HEK293 (cell line): Measurements from ENCODE around the gene HMGN4.

Experiments used
- GLI4 ChIP-seq: fragments of 450-650 bp; formaldehyde crosslinking; IDR thresholded peaks from 2 replicates; pipeline ENCODE4 v1.5.1; 2016; ENCODE audit warnings: missing biosample characterization, missing genetic modification characterization
- GLIS1 ChIP-seq: fragments of 450-650 bp; formaldehyde crosslinking; IDR thresholded peaks from 2 replicates; pipeline ENCODE4 v1.5.1; 2016; ENCODE audit warnings: missing biosample characterization, missing genetic modification characterization
- KLF7 ChIP-seq: fragments of 450-650 bp; formaldehyde crosslinking; IDR thresholded peaks from 2 replicates; pipeline ENCODE4 v1.5.1; 2016; ENCODE audit warnings: missing biosample characterization, missing genetic modification characterization, borderline replicate concordance
- MYNN ChIP-seq: fragments of 450-650 bp; formaldehyde crosslinking; IDR thresholded peaks from 2 replicates; pipeline ENCODE4 v1.5.1; 2016; ENCODE audit warnings: missing biosample characterization, missing genetic modification characterization, borderline replicate concordance
- REPIN1 ChIP-seq: fragments of 450-650 bp; formaldehyde crosslinking; IDR thresholded peaks from 2 replicates; pipeline ENCODE4 v1.5.1; 2017; ENCODE audit warnings: missing biosample characterization, missing genetic modification characterization, low read depth
- SP2 ChIP-seq: fragments of 450-650 bp; formaldehyde crosslinking; IDR thresholded peaks from 2 replicates; pipeline ENCODE4 v1.5.1; 2016; ENCODE audit warnings: missing biosample characterization, missing genetic modification characterization
- ZBTB26 ChIP-seq: fragments of 450-650 bp; formaldehyde crosslinking; optimal IDR thresholded peaks from 2 replicates; pipeline ENCODE3; 2016; ENCODE audit warnings: missing biosample characterization, mild to moderate bottlenecking, missing genetic modification characterization
- ZBTB49 ChIP-seq: fragments of 450-650 bp; formaldehyde crosslinking; IDR thresholded peaks from 2 replicates; pipeline ENCODE4 v1.5.1; 2016; ENCODE audit warnings: missing biosample characterization, missing genetic modification characterization, low read depth
- ZFP3 ChIP-seq: fragments of 450-650 bp; formaldehyde crosslinking; IDR thresholded peaks from 2 replicates; pipeline ENCODE4 v1.5.1; 2016; ENCODE audit warnings: low read depth, missing biosample characterization, missing genetic modification characterization
- ZFP37 ChIP-seq: fragments of 450-650 bp; formaldehyde crosslinking; IDR thresholded peaks from 2 replicates; pipeline ENCODE4 v1.5.1; 2016; ENCODE audit warnings: missing biosample characterization, missing genetic modification characterization
- ZNF121 ChIP-seq: fragments of 450-650 bp; formaldehyde crosslinking; IDR thresholded peaks from 2 replicates; pipeline ENCODE4 v1.5.1; 2016; ENCODE audit warnings: missing biosample characterization, missing genetic modification characterization
- ZNF133 ChIP-seq: fragments of 450-650 bp; formaldehyde crosslinking; IDR thresholded peaks from 2 replicates; pipeline ENCODE4 v1.5.1; 2016; ENCODE audit warnings: missing biosample characterization, missing genetic modification characterization
- ZNF155 ChIP-seq: fragments of 450-650 bp; formaldehyde crosslinking; IDR thresholded peaks from 2 replicates; pipeline ENCODE4 v1.5.1; 2016; ENCODE audit warnings: missing biosample characterization, missing genetic modification characterization
- ZNF157 ChIP-seq: fragments of 450-650 bp; formaldehyde crosslinking; IDR thresholded peaks from 2 replicates; pipeline ENCODE4 v1.5.1; 2016; ENCODE audit warnings: missing biosample characterization, missing genetic modification characterization
- ZNF184 ChIP-seq: fragments of 450-650 bp; IDR thresholded peaks from 2 replicates; pipeline ENCODE4 v1.5.1; 2018; ENCODE audit warnings: missing biosample characterization, mild to moderate bottlenecking, missing genetic modification characterization
- ZNF280C ChIP-seq: fragments of 450-650 bp; formaldehyde crosslinking; IDR thresholded peaks from 2 replicates; pipeline ENCODE4 v1.5.1; 2016; ENCODE audit warnings: missing biosample characterization, missing genetic modification characterization
- ZNF280D ChIP-seq: fragments of 450-650 bp; formaldehyde crosslinking; IDR thresholded peaks from 2 replicates; pipeline ENCODE4 v1.5.1; 2016; ENCODE audit warnings: missing biosample characterization, missing genetic modification characterization
- ZNF311 ChIP-seq: fragments of 450-650 bp; formaldehyde crosslinking; IDR thresholded peaks from 2 replicates; pipeline ENCODE4 v1.5.1; 2017; ENCODE audit warnings: missing biosample characterization, missing genetic modification characterization, borderline replicate concordance
- ZNF404 ChIP-seq: fragments of 450-650 bp; formaldehyde crosslinking; IDR thresholded peaks from 2 replicates; pipeline ENCODE4 v1.5.1; 2017; ENCODE audit warnings: missing biosample characterization, missing genetic modification characterization
- ZNF513 ChIP-seq: fragments of 450-650 bp; IDR thresholded peaks from 2 replicates; pipeline ENCODE4 v1.5.1; 2018; ENCODE audit warnings: missing biosample characterization, missing genetic modification characterization
- ZNF544 ChIP-seq: fragments of 450-650 bp; formaldehyde crosslinking; IDR thresholded peaks from 2 replicates; pipeline ENCODE4 v1.5.0; 2017; ENCODE audit warnings: missing biosample characterization, missing genetic modification characterization
- ZNF621 ChIP-seq: fragments of 450-650 bp; formaldehyde crosslinking; IDR thresholded peaks from 2 replicates; pipeline ENCODE4 v1.5.1; 2017; ENCODE audit warnings: missing biosample characterization, missing genetic modification characterization
- ZNF624 ChIP-seq: fragments of 450-650 bp; formaldehyde crosslinking; IDR thresholded peaks from 2 replicates; pipeline ENCODE4 v1.5.1; 2017; ENCODE audit warnings: missing biosample characterization, missing genetic modification characterization
- ZNF76 ChIP-seq: fragments of 450-650 bp; formaldehyde crosslinking; IDR thresholded peaks from 2 replicates; pipeline ENCODE4; 2016; ENCODE audit warnings: low read depth, missing biosample characterization, missing genetic modification characterization, borderline replicate concordance
- ZNF785 ChIP-seq: fragments of 450-650 bp; formaldehyde crosslinking; IDR thresholded peaks from 2 replicates; pipeline ENCODE4 v1.5.1; 2016; ENCODE audit warnings: missing biosample characterization, missing genetic modification characterization
- ZSCAN16 ChIP-seq: fragments of 450-650 bp; formaldehyde crosslinking; IDR thresholded peaks from 2 replicates; pipeline ENCODE4 v1.5.1; 2016; ENCODE audit warnings: missing biosample characterization, missing genetic modification characterization
- ZSCAN18 ChIP-seq: fragments of 450-650 bp; formaldehyde crosslinking; IDR thresholded peaks from 2 replicates; pipeline ENCODE4 v1.5.1; 2016; ENCODE audit warnings: missing biosample characterization, missing genetic modification characterization
- ZXDB ChIP-seq: fragments of 450-650 bp; formaldehyde crosslinking; IDR thresholded peaks from 2 replicates; pipeline ENCODE4 v1.5.1; 2016; ENCODE audit warnings: missing biosample characterization, missing genetic modification characterization

Gene HMGN4

GRCh38 chr6:26553635-26554446 lies 15.7 kb downstream of the HMGN4 start (continued):
- TF ChIP-seq ZFP3 (tag by site-specific recombination), result no peak
- TF ChIP-seq ZNF280C (tag by site-specific recombination), result no peak
- TF ChIP-seq ZBTB49 (tag by site-specific recombination), result no peak
- no peak for TF ChIP-seq ZNF121
- no peak for TF ChIP-seq ZXDB (tag by site-specific recombination)
- no peak for TF ChIP-seq ZNF76 (tag by site-specific recombination)
- TF ChIP-seq KLF7 (tag by site-specific recombination), result no peak
- TF ChIP-seq ZFP37 (tag by site-specific recombination), result peak; percentile 72; the same call in 1 of the 2 replicates
- no peak for TF ChIP-seq ZNF280D (tag by site-specific recombination)
- no peak for TF ChIP-seq ZNF155
- no peak for TF ChIP-seq ZNF133
- no peak for TF ChIP-seq MYNN (tag by site-specific recombination)
- TF ChIP-seq SP2 (tag by site-specific recombination), result no peak
- TF ChIP-seq ZNF513 (tag by site-specific recombination), result no peak
- no peak for TF ChIP-seq ZNF157 (tag by site-specific recombination)
- no peak for TF ChIP-seq ZSCAN16 (tag by site-specific recombination)
- TF ChIP-seq REPIN1 (tag by site-specific recombination), result peak; percentile 59; the same call in 1 of the 2 replicates
- TF ChIP-seq ZNF785 (tag by site-specific recombination), result no peak
- TF ChIP-seq ZSCAN18, result no peak
- no peak for TF ChIP-seq ZNF544 (tag by site-specific recombination)
- TF ChIP-seq GLIS1 (tag by site-specific recombination), result no peak
- no peak for TF ChIP-seq ZNF624
- TF ChIP-seq ZBTB26 (tag by site-specific recombination), result no peak
- TF ChIP-seq ZNF621, result no peak
- no peak for TF ChIP-seq ZNF404 (tag by site-specific recombination)
- no peak for TF ChIP-seq GLI4
- TF ChIP-seq ZNF311 (tag by site-specific recombination), result no peak
- TF ChIP-seq ZNF184, result peak; percentile 68
